ENCODE measurements around the gene PI4KB. TPM values are rescaled to one million over a fixed set of nuclear protein-coding genes. Genes with fewer than 3 reads are reported as not detected.
A peak's percentile ranks its signal among the peaks of the same experiment; 100 is the strongest.

PI4KB gene
- 52.1 and 55.1 TPM in 2 replicates for total RNA-seq
- long read RNA-seq, transcript PI4KB-203 (11 exons, 3,934 nt) = major isoform, 38 of 79 reads
- long read RNA-seq, partial matches to known transcripts = 12 of 79 reads
- long read RNA-seq, other reads (novel, unspliced or antisense) = 20 of 79 reads

- DNase-seq (ENCODE audit: low spot score, unreplicated experiment) = peak; percentile 77
- peak within 1 kb of the TSS; percentile 96 for H3K4me3 Mint-ChIP-seq (ENCODE audit: low read depth)
- no peaks in the 10 kb centered on the region for H3K27me3 Mint-ChIP-seq
- peak within 1 kb of the TSS; percentile 100 for H3K27ac Mint-ChIP-seq
- H3K9me3 Mint-ChIP-seq (ENCODE audit: low read depth) = no peaks in the 10 kb centered on the region
- peaks cover 18% of the 10 kb centered on the region for H3K4me1 Mint-ChIP-seq (ENCODE audit: low read depth)
- H3K36me3 Mint-ChIP-seq (ENCODE audit: insufficient read depth) = peaks cover 8% of the 10 kb centered on the region
- TF ChIP-seq CTCF (IDR thresholded peaks at IDR 0.05; ENCODE audit: unreplicated experiment) = no peak
Observed at GRCh38 chr1:151327223-151327902, at the start of gene PI4KB. Gene PI4KB, minus strand, starts transcription at chr1:151327416. Its CDS starts 10,935 bp downstream, at chr1:151316481.

- TF ChIP-seq CTCF (IDR thresholded peaks at IDR 0.05; ENCODE audit: unreplicated experiment) = no peak
- no peak for DNase-seq (ENCODE audit: low spot score, unreplicated experiment)
- no peaks in the 10 kb centered on the region for H3K36me3 Mint-ChIP-seq (ENCODE audit: insufficient read depth)
- H3K4me3 Mint-ChIP-seq (ENCODE audit: low read depth) = peak overlapping the region; percentile 44
- no peaks in the 10 kb centered on the region for H3K9me3 Mint-ChIP-seq (ENCODE audit: low read depth)
- peaks cover 18% of the 10 kb centered on the region for H3K4me1 Mint-ChIP-seq (ENCODE audit: low read depth)
- H3K27me3 Mint-ChIP-seq = no peaks in the 10 kb centered on the region
- peak overlapping the region; percentile 93 for H3K27ac Mint-ChIP-seq
Observed at GRCh38 chr1:151373196-151373595, 46.0 kb upstream of the PI4KB start.

- Mint-ChIP-seq H3K4me3 (ENCODE audit: low read depth) (peak within 1 kb of the TSS; percentile 75), H3K36me3 (ENCODE audit: insufficient read depth) (peaks cover 3% of the 10 kb centered on the region), H3K27me3 (no peaks in the 10 kb centered on the region)
Observed at GRCh38 chr1:151372058-151372934, 45.1 kb upstream of the PI4KB start, which contains the start of gene SELENBP1. Gene SELENBP1, minus strand, starts transcription at chr1:151372705. Its CDS starts 64 bp downstream, at chr1:151372641.

GRCh38 chr1:151371370-151372057 lies 44.3 kb upstream of the PI4KB start:
- DNase-seq (ENCODE audit: low spot score, unreplicated experiment) = no peak
- Mint-ChIP-seq H3K9me3 (ENCODE audit: low read depth) (no peaks in the 10 kb centered on the region), H3K27ac (peak overlapping the region; percentile 93), H3K27me3 (no peaks in the 10 kb centered on the region), H3K4me3 (ENCODE audit: low read depth) (peak overlapping the region; percentile 75), H3K36me3 (ENCODE audit: insufficient read depth) (peaks cover 3% of the 10 kb centered on the region), H3K4me1 (ENCODE audit: low read depth) (peaks cover 18% of the 10 kb centered on the region)
- TF ChIP-seq CTCF (IDR thresholded peaks at IDR 0.05; ENCODE audit: unreplicated experiment) = no peak

More at GRCh38 chr1:151372058-151372934, 45.1 kb upstream of the PI4KB start, which contains the start of gene SELENBP1:
- DNase-seq (ENCODE audit: low spot score, unreplicated experiment) = peak; percentile 34
- TF ChIP-seq CTCF (IDR thresholded peaks at IDR 0.05; ENCODE audit: unreplicated experiment) = no peak
- Mint-ChIP-seq H3K4me1 (ENCODE audit: low read depth) (peaks cover 18% of the 10 kb centered on the region), H3K9me3 (ENCODE audit: low read depth) (no peaks in the 10 kb centered on the region), H3K27ac (peak within 1 kb of the TSS; percentile 93)

Data from progenitor cell of endocrine pancreas (in vitro differentiated cells).